Astrocyte (in vitro differentiated cells and primary cell): ENCODE results near the gene USP6NL.

Experiments
- EZH2 ChIP-seq: IDR thresholded peaks from 2 replicates; pipeline ENCODE4 v1.6.1; 2012; ENCODE audit warnings: mild to moderate bottlenecking, low read length, inconsistent platforms; ENCODE audit not compliant: insufficient read depth
- TF ChIP-seq, protein P1 (sequence below): IDR thresholded peaks from 2 replicates; pipeline ENCODE4 v1.5.1; 2011; ENCODE audit warnings: low read depth, mild to moderate bottlenecking, inconsistent platforms, low read length, moderate library complexity; ENCODE audit not compliant: insufficient read depth

DNA sequence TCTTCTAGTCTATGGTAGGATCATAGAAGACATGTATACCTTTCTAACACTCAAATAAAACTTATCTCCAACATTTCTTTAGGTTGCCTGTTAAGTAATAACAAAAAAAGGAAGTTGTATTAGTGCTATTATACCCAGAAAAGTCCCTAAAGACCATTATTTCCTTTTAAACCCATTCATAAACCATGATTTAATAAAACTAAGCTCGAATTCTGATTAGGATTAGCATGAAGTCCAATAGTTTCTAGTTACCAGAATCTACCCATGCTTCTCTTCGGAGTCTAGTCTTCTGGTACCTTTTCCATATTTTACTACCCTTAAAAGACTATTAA, 62.7 kb downstream of the USP6NL start:
- TF ChIP-seq, protein P1, sequence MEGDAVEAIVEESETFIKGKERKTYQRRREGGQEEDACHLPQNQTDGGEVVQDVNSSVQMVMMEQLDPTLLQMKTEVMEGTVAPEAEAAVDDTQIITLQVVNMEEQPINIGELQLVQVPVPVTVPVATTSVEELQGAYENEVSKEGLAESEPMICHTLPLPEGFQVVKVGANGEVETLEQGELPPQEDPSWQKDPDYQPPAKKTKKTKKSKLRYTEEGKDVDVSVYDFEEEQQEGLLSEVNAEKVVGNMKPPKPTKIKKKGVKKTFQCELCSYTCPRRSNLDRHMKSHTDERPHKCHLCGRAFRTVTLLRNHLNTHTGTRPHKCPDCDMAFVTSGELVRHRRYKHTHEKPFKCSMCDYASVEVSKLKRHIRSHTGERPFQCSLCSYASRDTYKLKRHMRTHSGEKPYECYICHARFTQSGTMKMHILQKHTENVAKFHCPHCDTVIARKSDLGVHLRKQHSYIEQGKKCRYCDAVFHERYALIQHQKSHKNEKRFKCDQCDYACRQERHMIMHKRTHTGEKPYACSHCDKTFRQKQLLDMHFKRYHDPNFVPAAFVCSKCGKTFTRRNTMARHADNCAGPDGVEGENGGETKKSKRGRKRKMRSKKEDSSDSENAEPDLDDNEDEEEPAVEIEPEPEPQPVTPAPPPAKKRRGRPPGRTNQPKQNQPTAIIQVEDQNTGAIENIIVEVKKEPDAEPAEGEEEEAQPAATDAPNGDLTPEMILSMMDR, result no peak
- TF ChIP-seq EZH2, result no peak
